ENCODE measurements around the gene ZBTB42.
A peak's percentile ranks its signal among the peaks of the same experiment; 100 is the strongest.
"Not testable (repeated sequence)": the region's sequence is repeated elsewhere in the genome, so short reads cannot be mapped to it uniquely, and the experiment has no call there.

Gene ZBTB42

DNA sequence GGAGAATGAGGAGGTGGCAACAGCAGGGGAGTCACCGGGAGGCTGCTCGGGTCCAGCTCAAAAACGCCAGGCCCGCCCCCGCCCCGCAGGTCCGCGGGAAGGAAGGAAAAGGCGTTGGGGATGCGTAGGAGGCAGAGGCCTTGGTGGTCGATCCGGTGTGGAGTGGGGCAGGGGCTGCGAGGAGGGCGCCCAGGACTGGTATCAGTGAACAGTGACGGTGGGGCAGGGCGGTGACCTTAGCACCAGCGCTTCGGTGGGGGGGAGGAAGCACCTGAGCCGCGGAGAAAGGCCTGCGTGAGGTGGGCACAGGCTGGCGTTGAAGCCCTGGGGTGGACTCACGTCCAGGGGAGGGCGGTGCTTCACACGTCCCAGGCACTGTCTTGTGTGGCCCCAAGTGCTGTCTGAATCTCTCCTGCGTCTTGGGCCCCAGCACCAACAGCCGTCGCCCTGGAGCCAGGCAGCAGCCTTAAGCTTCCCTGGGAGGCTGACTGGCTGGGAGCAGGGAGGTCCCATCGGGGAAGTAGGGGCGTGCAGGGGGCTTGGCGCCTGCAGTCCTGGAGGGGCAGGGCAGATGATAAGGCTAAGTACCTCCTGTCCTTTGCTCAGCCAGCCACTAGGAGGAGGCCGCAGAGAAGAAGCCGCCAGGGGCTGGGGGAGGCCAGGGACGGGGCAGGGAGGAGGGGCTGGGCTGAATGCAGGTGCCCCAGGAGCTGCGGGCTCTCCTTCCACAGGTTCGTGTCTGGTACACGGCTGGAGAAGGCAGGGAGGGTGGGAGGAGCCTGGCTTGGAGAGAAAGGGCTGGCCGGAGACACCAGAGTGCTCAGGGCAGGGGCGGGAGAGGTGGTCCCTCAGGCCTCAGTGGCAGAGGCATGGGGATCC is 26.5 kb downstream of the ZBTB42 start:
- TF ChIP-seq, protein P1, sequence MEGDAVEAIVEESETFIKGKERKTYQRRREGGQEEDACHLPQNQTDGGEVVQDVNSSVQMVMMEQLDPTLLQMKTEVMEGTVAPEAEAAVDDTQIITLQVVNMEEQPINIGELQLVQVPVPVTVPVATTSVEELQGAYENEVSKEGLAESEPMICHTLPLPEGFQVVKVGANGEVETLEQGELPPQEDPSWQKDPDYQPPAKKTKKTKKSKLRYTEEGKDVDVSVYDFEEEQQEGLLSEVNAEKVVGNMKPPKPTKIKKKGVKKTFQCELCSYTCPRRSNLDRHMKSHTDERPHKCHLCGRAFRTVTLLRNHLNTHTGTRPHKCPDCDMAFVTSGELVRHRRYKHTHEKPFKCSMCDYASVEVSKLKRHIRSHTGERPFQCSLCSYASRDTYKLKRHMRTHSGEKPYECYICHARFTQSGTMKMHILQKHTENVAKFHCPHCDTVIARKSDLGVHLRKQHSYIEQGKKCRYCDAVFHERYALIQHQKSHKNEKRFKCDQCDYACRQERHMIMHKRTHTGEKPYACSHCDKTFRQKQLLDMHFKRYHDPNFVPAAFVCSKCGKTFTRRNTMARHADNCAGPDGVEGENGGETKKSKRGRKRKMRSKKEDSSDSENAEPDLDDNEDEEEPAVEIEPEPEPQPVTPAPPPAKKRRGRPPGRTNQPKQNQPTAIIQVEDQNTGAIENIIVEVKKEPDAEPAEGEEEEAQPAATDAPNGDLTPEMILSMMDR (conservative IDR thresholded peaks at IDR 0.05), result no peak; the same call in 1 of the 2 replicates
- no peak for TF ChIP-seq ZFX (IDR thresholded peaks at IDR 0.05)
- H3K27ac ChIP-seq, result peak overlapping the region; percentile 1; the same call in 1 of the 2 replicates

DNA sequence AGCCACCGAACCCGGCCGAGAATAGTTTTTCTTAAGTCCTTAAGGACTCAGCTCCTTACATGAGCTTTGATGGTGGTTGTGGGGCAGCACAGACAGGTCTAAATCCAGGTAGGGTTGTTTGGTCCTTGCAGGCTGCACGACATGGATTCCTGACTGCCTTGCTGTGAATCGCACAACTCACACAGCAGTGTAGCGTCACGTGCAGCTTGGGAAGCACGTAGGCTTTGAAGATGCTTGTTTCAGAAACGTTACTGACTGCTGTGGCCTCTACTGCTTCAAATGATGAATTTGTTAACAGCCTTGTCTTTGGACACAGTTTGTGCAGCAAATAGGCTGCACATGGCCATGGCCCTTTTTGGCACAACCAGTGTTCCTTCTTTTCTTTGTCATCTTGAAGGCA is 29.9 kb downstream of the ZBTB42 start:
- TF ChIP-seq, protein P1 (conservative IDR thresholded peaks at IDR 0.05), result no peak
- no peak for TF ChIP-seq ZFX (IDR thresholded peaks at IDR 0.05)
- no peak overlapping the region for H3K27ac ChIP-seq

DNA sequence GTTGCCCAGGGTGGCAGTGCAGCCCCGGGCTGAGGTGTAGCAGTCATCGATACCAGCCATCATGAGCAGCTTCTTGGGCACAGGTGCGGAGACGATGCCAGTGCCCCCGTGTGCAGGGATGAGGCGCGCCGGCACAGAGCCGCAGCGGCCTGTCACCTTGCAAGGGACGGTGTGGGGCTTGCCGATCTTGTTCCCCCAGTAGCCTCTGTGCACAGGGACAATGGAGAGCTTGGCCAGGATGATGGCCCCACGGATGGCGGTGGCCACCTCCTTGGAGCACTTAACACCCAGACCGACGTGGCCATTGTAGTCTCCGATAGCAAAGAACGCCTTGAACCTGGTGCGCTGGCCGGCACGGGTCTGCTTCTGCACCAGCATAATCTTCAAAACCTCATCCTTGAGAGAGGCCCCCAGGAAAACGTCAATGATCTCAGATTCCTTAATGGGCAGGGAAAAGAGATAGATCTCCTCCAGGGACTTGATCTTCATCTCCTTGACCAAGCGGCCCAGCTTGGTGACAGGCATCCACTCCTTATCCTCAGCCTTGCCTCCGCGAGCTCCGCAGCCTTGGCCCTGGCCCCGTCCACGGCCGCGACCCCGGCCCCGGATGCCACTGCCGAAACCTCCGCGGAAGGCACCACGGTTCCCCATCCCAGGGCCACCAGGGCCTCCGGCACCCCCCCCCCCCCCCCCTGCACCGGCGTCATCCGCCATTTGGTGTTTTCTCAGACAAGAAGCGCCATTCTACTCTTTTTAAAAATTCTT is 35.5 kb downstream of the ZBTB42 start:
- H3K27ac ChIP-seq, result not testable (repeated sequence)

DNA sequence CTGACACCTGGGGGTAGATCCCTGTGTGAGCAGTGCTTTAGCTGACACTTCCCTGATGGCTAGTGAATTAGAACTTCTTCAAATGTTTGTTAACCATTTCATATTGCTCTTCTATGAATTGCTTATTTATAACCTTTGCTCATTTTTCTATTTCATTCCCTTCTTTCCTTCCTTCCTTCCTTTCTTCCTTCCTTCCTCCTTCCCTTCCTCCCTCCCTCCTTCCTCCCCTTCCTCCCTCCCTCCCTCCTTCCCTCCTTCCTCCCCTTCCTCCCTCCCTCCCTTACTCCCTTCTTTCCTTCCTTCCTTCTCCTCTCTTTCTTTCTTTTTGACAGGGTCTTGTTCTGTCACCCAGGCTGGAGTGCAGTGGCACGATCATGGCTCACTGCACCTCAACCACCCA is 40.8 kb downstream of the ZBTB42 start:
- H3K27ac ChIP-seq, result no peak overlapping the region
- TF ChIP-seq ZFX (IDR thresholded peaks at IDR 0.05), result no peak

DNA sequence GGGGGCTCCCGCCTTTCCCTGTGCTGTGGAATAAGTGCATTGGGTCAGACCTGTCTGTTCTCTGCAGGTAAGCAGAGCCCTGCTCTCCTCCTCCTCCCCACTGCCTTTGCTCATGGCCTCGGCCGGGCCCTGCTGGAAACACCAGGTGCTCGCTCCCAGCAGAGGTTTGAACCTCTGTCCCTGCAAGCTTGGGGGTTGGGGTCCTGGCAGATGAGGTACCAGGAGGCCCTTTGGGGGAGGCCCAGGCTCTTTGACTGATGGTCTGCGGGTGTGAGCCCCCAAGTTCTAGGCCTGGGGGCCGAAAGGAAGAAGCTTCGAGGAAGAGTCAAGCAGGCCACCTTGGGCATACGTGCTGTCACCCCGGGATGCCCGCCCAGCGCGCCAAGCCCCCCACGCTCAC is 42.1 kb downstream of the ZBTB42 start:
- TF ChIP-seq, protein P1 (conservative IDR thresholded peaks at IDR 0.05), result no peak
- no peak for TF ChIP-seq ZFX (IDR thresholded peaks at IDR 0.05)

GRCh38 chr14:104843442-104844305 is 42.8 kb downstream of the ZBTB42 start:
- no peak for TF ChIP-seq ZFX (IDR thresholded peaks at IDR 0.05)
- TF ChIP-seq, protein P1 (conservative IDR thresholded peaks at IDR 0.05), result no peak
- H3K27ac ChIP-seq, result no peak overlapping the region

More for the DNA sequence above, 42.1 kb downstream of the ZBTB42 start:
- no peak overlapping the region for H3K27ac ChIP-seq

DNA sequence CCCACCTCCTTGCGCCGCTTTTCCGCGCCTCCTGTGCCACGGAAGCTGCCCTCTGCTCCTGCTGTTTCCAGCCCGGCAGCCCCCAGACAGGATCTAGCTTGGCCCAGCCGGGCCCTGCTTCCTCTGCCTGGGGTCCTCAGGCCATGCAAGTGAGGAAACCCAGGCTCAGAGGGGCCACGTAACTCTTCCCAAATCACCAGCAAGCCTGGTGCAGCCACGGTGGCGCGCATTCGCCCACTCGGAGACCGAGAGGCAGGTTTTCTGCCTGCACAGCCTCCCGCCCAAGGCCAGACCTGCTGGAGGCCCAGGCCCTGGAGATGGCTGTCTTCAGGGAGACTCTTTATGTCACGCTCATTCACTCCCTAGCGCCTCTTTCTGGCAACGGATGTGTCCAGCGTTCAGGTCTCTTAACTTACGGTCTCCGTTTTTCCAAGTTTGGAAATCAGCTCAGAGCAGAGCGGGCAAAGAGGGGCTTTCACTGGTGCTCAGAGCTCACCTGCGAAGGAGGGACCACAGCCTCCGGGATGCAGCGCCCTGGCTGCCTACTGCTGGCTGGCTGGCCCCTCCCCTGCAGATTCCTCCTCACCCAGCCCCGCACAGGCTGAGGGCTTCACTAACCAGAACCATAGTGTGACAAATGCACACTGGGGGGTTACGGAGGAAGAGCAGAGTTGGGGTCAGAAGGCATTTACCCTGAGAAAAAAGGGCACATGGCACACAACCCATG is 43.6 kb downstream of the ZBTB42 start:
- TF ChIP-seq, protein P1 (conservative IDR thresholded peaks at IDR 0.05), result no peak
- TF ChIP-seq ZFX (IDR thresholded peaks at IDR 0.05), result no peak
- no peak overlapping the region for H3K27ac ChIP-seq
